Ishikawa (cell line): Measurements from ENCODE around the gene FAM174C.

Experiments
- CEBPB ChIP-seq: IDR thresholded peaks from 2 replicates; pipeline ENCODE4 v1.6.1; 2012
- CREB1 ChIP-seq: IDR thresholded peaks from 2 replicates; pipeline ENCODE4 v1.6.1; 2012; ENCODE audit warnings: low read depth
- EGR1 ChIP-seq: IDR thresholded peaks from 2 replicates; pipeline ENCODE4 v1.6.1; 2012
- EP300 ChIP-seq: IDR thresholded peaks from 2 replicates; pipeline ENCODE4 v1.6.1; 2012; ENCODE audit warnings: borderline replicate concordance
- FOXM1 ChIP-seq: IDR thresholded peaks from 2 replicates; pipeline ENCODE4 v1.6.1; 2012; ENCODE audit warnings: low read depth, borderline replicate concordance
- MAX ChIP-seq: IDR thresholded peaks from 2 replicates; pipeline ENCODE4 v1.6.1; 2012
- NFIC ChIP-seq: IDR thresholded peaks from 2 replicates; pipeline ENCODE4 v1.6.1; 2012
- RAD21 ChIP-seq: IDR thresholded peaks from 2 replicates; pipeline ENCODE4 v1.6.1; 2012; ENCODE audit warnings: low read depth
- REST ChIP-seq: IDR thresholded peaks from 2 replicates; pipeline ENCODE4 v1.6.1; 2012; ENCODE audit warnings: low read depth, mild to moderate bottlenecking
- TAF1 ChIP-seq: IDR thresholded peaks from 2 replicates; pipeline ENCODE4 v1.6.1; 2012; ENCODE audit warnings: low read depth, mild to moderate bottlenecking
- TCF12 ChIP-seq: IDR thresholded peaks from 2 replicates; pipeline ENCODE4 v1.6.1; 2012; ENCODE audit warnings: low read depth
- TEAD4 ChIP-seq: IDR thresholded peaks from 2 replicates; pipeline ENCODE4 v1.6.1; 2012
- USF1 ChIP-seq: IDR thresholded peaks from 2 replicates; pipeline ENCODE4 v1.6.1; 2012
- YY1 ChIP-seq: IDR thresholded peaks from 2 replicates; pipeline ENCODE4 v1.6.1; 2012; ENCODE audit warnings: low read depth
- ZBTB7A ChIP-seq: IDR thresholded peaks from 2 replicates; pipeline ENCODE4 v1.6.1; 2012; ENCODE audit warnings: low read depth

FAM174C gene

DNA sequence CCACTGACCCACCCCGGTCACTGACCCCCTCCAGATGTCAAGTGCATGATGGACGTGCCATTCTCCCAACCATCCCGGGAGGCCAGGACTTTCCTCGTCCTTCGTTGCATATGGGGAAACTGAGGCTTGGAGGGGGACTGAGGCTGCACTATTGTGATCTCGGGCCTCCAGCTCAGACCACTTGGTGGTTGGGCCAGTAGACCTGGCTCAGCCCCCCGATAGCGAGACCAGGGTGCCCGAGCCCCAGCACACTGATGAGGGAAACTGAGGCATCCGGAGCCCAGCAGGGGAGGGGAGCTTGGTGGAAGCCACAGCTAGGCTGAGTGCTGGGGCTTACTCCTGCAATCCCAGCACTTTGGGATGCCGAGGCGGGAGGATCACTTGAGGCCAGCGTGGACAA is 20.7 kb downstream of the FAM174C start:
- no peak for TF ChIP-seq FOXM1
- no peak for TF ChIP-seq CREB1
- TF ChIP-seq REST, result no peak
- TF ChIP-seq EP300, result no peak

GRCh38 chr19:1296575-1297271 is 21.4 kb downstream of the FAM174C start:
- TF ChIP-seq MAX, result no peak
- 0 out of 2 replicates have a peak, but pooled peaks have one; percentile 26 for TF ChIP-seq ZBTB7A
- no peak for TF ChIP-seq REST
- no peak for TF ChIP-seq USF1
- TF ChIP-seq TAF1, result no peak
- no peak for TF ChIP-seq EP300
- TF ChIP-seq CREB1, result no peak
- TF ChIP-seq TEAD4, result no peak

GRCh38 chr19:1298235-1298634 is 22.9 kb downstream of the FAM174C start:
- TF ChIP-seq MAX (no peak), YY1 (no peak), EGR1 (no peak), FOXM1 (no peak), TCF12 (no peak)

DNA sequence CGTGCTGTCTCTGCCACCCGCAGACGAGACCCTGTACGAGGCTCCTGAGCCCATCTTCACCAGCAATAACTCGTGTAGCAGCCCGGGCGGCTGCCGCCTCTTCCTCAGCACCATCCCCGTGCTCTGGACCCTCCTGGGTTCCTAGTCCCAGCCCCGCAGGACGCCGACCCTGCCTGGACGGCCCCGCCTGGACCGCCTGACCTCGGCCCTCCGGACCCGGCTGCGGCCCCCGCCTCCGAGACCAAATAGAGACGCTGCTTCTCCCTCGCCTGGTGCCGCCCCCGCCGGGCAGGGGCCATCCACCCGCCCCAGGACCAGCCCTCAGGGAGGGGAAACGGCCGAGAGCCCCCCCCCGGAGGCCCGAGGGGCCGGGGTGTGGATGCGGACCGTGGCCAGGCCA is 24.5 kb downstream of the FAM174C start:
- TF ChIP-seq TEAD4, result no peak
- no peak for TF ChIP-seq EGR1

DNA sequence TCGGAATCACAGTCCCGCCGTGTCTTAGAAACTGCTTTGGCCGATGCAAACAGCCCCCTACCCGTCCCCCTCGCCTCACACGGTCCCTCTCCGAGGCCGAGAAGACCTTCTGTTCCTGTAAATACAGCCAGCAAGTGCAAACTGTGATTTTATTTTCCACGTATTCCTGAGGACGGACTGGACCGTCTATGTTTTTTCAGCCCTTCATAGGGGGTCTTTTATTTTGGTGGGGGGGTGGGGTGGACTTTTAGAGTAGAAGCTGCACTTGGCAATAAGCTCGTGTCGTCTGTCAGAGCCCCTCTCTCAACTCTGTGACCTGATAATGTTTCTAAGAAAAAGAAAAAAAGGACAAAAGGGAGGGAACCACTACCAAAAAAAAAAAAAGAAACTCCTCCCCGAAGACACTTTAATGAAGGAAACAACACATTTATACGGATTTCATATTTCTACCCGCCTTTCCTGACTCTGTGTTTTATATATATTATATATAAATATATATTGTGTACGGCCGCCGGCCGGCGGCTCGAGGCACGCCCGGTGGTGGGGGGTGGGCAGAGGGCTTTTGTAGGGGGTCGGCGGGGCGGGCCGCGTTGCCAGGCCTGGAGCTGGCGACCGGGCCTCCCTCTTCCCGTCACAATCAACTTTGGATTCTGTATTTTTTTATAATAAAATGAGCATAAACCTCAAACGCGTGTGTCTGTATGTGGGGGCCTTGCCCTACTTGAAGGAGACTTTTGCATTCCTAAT is 25.6 kb downstream of the FAM174C start:
- no peak for TF ChIP-seq EP300
- no peak for TF ChIP-seq CEBPB
- TF ChIP-seq RAD21, result no peak
- TF ChIP-seq ZBTB7A, result no peak
- TF ChIP-seq TEAD4, result no peak
- TF ChIP-seq YY1, result no peak
- TF ChIP-seq FOXM1, result no peak
- TF ChIP-seq NFIC, result no peak
- no peak for TF ChIP-seq TAF1
- TF ChIP-seq USF1, result no peak
- no peak for TF ChIP-seq TCF12
- TF ChIP-seq REST, result no peak
- TF ChIP-seq CREB1, result no peak
- no peak for TF ChIP-seq MAX
- no peak for TF ChIP-seq EGR1
